GM19193 (cell line): ENCODE results near the gene PIGB.

ENCODE experiments used
- POLR2A ChIP-seq: IDR thresholded peaks from 4 replicates; pipeline ENCODE4 v1.6.1; 2011; ENCODE audit not compliant: insufficient read depth, insufficient read length; ENCODE audit errors: extremely low read depth

The PIGB gene

DNA sequence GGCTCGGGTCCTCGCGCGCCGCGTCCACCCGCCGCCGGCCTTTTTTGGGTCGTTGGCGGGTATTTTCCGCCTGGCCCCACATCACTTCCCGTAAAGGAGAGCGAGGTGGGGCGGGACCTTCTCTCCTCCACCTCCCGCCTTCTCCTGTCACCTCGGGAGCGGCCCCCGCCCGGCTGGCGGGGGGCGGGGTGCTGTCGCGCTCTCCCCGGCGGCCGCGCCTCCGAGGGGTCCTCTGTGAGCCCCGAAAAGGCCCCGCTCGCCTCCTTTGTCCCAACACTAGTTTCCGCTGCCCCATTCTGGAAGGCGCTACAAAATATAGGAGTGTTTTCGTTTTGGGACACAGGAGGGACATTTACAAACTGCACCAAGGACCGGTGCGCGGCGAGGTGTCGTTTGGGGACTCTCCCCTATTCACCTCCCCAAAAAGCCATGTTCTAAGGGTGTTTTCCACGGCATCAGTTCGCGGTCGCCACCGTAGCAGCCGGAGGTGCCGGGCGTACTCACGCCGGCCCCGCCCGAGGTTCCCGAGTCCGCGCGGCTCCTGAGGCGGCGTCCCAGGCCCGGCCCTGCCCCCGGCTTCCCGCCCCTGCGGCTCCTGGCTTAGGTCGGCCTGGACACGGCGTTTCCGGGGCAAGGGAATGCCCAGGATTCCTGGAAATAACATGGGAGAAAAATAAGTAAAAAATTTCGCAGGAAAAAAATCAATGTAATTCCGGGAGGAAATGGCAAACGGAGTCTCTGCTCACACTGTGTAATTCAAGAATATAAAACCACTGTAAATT lies 29.1 kb upstream of the PIGB start, which contains the start of gene RAB27A:
Gene RAB27A, minus strand, starts transcription at position 68 of the 782 bp plus-strand sequence. CDS start 54,879 bp downstream, outside the sequence.
- peak; percentile 21 for TF ChIP-seq POLR2A

DNA sequence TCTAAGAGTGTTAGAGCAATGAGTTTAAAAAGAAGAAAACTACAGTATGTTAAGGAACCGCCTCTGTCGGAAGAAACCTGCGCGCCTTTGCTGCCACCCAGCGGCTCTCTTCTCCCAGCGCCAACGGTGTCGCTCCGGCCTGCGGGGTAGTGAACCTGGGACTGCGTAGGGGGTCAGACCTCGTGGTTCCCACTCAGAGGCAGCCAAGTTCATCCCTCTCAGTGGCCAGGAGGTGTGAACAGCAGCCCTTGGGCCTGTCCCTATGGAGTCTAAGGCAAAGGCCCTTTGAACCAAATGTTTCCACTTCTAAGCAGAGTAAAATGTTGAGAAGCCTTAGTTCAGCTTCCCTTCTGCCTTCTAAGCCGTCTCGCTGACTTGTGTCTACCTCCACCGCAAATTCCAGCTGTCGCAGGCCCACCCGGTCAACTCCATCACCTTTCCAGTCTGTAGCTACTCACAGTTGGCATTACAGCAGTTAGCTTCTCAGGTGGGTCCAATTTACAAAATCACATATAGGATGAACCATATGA lies 28.4 kb upstream of the PIGB start:
- TF ChIP-seq POLR2A = no peak

DNA sequence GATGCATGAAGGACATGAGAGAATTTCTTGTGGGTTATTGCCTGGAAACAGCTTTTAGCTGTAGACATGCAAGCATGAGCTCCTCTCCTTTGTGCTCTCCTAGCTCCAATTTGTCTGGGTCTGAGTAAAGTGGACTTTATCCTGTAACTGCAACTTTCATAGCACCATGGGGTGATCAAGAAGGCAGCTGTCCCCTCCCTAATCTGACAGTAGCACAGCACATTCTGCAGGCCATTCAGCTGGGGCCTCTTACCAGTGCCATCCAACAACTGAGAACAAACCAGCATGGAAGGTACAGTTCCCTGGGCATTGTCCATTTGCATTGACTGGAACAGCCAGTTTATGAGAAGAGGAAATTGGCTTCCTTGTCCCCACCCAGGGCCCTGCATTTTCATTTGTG lies 21.7 kb upstream of the PIGB start:
- TF ChIP-seq POLR2A = no peak

DNA sequence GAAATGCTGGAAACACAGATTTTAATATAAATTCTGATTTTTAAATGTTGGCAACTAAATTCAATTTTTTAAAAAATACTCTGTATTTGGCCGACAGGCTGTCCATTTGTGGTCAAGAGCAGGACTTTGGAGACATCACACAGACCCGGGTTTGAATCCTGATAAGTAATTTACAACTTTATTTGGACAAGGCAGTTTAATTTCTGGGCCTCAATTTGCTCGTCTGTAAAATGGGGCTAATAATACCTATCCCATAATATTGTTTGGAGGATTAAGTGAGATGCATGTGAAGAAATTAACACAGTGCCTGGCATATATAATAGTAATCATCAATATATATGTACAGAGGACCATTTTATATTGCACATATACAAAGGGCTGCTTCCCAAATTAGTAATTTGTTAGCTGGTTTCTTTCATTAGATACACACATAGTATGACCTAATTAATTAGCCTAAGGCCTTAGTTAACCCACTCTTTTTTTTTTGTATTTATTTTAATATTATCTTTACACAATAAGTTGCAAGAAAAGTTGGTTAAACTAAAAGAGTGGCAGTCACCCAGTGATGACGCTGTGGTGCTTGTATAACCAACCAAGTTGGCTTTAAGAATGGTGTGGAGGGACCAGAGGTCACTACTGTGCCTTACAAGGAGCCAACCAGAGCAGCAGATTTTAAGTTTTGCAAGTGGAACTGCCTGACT lies 665 bp downstream of the PIGB start:
- no peak for TF ChIP-seq POLR2A

DNA sequence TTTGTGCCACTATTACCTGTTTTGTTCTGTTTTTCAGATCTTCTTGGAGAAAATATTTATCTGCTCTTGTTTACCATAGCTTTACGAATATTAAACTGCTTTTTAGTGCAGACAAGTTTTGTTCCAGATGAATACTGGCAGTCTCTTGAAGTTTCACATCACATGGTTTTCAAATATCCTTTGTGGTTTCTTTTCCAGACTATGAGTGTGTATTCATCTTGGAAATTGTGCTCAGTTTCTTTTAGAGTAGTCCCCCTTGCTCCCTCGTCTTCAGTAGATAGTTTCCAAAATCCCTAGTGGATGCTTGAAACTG lies 1.2 kb downstream of the PIGB start:
- TF ChIP-seq POLR2A = no peak

DNA sequence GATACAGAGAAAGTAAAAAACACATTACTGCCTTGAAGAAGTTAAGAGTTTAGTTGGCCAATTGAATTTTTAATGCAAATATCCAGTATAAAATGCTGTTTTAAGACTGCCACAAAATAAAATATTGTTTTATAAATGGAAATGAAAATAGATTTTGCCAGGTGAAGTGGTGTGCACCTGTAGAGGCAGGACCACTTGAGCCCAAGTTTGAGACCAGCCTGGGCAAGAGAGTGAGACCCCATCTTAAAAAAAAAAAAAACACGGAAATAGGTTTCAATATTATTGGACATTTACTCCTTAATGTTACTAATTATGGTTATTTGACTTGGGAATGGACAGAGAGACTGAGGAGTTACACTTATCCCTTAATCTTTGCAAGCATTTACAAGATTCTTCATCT lies 1.9 kb downstream of the PIGB start:
- no peak for TF ChIP-seq POLR2A

DNA sequence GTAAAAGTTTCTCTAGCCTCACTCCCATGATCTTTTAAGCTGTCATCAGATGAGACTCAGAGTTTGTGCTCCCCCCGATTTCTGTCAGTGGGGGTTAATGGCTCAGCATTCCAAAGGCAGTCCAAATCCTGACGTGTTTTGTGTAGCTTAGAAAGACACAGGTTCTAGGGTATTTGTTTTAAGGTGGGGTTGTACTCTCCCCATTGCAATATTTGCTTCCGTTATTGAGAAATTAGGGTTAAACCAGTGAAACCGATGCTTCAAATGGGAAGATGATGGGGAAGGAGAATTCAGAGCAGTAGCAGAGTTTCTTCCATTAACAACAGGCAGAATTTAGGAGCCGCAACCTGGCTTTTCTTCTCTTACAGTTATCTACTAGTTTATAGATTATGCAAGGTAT lies 3.4 kb downstream of the PIGB start:
- TF ChIP-seq POLR2A = no peak

DNA sequence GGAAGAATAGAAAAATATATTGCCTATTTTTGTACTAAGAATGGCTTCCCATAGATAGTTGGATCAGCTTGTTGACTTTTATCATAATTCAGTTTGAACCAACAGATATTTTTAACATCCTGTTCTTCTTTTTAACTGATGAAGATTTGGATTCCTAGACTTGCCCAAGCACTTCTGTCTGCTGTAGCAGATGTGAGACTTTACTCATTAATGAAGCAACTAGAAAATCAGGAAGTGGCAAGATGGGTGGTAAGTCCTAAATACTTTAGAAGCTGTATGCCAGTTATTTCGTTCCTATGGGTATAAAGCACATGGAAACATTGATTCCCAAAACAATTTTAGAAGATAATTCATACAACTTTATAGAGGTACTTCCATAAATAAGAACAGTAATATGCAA lies 8.4 kb downstream of the PIGB start:
- TF ChIP-seq POLR2A = no peak

DNA sequence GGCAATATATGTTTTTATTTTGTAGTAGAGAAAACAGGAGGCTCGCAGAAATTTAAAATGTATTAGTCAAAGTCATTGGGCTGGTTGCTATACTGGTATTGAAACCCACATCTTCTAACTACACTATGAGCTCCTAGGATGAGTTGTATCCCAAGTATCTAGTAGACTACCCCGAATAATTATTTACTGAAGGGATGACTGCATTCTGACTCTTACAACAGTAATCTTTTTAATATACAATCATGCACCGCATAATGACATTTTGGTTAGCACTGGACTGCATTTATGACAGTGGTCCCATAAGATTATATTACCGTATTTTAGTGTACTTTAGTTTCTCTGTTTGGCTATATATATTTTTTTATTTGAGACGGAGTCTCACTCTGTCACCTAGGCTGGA lies 15.3 kb downstream of the PIGB start:
- no peak for TF ChIP-seq POLR2A

DNA sequence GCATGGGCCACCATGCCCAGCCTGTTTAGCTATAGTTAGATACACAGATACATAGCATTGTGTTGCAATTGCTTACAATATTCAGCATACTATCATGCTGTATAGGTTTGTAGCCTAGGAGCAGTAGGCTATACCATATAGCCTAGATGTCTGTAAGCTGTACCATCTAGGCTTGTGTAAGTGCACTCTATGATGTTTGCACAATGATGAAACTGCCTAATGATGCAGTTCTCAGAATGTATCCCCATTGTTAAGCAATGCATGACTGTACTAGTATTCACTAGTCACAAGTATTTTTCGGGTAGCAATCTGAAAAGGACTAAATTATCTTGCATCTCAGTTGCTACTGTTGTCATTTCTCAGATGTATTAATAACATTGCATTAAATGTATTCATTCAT lies 16.0 kb downstream of the PIGB start:
- TF ChIP-seq POLR2A = no peak

DNA sequence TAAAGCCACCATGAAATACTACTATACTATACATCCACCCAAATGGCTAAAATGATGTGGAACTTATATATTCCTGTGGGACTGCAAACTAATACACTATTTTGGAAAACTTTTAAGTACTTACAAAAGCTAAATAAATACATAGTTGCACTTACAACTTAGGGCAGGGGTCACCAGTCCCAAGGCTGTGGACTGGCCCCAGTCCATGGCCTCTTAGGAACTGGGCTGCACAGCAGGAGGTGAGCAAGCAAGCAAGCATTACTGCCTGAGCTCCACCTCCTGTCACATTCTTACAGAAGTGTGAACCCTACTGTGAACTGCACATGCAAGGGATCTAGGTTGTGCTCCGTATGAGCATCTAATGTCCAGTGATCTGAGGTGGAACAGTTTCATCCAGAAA lies 18.1 kb downstream of the PIGB start:
- no peak for TF ChIP-seq POLR2A

DNA sequence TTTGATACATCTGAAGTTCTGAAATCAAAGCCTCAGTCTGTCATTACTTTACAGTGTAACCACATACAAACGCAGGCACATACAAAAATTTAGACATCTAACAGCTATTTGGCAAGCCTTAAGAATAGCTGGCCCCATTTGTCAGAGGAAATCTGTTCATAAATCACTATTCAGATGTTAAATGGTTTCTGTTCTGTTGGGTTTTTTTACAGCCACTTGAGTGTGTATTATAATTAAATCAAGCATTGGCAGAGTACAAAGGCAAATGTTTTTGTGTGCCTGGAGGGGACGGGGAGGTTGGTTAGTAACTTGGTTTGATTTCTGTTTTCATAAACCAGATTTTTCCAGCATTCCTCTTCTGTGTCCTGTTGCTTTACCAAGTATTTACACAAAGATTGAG lies 24.1 kb downstream of the PIGB start:
- no peak for TF ChIP-seq POLR2A

DNA sequence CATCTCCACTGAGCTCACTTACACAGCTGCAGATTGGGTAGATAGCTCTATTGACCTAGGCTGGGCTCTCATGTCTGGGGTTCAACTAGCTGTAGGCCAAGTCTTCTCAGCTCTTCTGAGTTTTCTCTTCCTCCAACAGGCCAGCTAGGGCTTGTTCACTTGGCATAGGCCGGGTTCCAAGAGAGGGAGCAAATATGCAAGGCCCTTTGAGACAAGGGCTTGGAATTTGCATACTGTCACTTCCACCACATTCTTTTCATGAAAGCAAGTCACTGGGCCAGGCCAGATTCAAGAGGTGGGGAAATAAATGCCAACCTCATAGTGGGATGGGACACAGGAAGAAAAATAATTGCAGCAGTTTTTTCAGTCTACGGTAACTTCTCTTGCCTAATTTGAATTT lies 25.2 kb downstream of the PIGB start:
- TF ChIP-seq POLR2A = no peak

DNA sequence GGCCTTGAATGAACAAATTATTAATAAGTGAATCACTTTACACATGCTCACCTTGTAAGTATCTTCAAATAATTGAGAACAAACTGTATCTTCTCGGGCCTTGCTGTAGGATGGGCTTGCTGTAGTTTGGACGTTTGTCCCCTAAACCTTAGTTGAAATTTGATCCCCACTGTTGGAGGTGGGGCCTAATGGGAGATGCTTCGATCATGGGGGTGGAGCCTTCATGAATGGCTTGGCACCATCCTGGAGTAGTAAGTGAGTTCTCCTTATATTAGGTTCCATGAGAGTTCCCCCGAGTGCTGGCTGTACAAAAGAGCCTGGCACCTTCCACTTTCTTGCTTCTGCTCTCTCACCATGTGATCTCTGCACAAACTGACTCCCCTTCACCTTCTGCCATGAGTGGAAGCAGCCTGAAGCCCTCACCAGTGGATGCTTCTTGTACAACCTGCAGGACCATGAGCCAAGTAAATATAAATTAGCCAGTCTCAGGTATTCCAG lies 29.3 kb downstream of the PIGB start:
- TF ChIP-seq POLR2A = no peak

DNA sequence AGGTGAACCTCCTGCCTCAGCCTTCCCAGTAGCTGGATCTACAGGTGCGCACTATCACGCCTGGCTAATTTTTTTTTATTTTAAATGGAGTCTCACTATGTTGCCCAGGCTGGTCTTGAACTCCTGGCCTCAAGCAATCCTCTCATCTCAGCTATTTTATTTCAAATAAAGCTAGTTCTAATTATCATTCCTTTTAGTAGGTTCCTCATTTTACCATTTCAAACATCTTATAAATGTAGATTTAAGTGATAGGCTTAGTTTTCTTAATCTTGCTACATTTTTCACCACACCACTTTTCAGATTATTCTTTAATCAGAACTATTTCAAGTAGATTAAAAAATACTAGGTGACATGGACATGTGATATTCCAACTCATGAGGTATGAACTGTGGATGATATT lies 30.3 kb downstream of the PIGB start:
- TF ChIP-seq POLR2A = no peak

DNA sequence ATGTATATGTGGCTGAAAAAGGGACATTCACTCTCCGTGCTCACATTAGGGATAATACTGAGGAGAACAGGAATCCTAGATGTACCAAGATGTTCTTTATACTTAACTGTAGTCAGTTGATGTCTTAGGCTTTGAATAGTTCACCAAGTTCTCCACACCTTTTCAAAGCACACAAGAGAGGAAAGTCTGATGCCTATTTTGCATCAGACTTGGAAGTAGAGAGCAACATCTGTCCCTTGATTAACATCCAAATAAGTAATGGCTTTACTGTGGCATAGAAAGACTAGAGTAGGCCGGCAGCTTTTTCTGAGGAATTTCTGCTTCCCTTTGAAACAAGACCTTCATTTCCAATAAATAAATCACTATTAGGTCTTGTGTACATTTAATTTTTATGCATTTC lies 34.0 kb downstream of the PIGB start:
- TF ChIP-seq POLR2A = no peak

DNA sequence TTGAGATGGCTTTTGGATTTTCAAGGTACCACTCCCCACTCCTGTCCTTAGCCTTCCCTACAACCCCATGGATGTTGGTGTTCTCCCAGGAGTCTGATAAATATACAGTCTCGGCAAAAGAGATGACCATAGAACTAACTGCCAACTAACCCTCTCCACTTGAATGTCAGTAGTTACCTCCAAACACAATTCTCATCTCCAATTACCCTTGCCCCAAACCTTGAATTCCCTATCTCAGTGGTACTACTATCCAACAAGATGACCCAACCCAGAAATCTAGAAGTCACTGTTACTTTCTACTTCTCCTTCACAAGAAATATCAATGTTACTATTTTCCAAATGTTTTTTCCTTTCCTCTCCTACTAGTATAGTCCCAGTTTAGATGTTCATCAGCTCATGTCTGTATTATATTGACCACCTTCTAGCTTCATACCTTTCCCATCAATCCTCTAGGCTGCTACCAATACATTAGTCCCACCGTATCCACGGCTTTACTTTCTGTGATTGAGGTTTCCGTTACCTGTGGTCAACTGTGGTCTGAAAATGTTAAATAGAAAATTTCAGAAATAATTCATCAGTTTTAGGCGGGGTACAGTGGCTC lies 38.1 kb downstream of the PIGB start:
- no peak for TF ChIP-seq POLR2A

DNA sequence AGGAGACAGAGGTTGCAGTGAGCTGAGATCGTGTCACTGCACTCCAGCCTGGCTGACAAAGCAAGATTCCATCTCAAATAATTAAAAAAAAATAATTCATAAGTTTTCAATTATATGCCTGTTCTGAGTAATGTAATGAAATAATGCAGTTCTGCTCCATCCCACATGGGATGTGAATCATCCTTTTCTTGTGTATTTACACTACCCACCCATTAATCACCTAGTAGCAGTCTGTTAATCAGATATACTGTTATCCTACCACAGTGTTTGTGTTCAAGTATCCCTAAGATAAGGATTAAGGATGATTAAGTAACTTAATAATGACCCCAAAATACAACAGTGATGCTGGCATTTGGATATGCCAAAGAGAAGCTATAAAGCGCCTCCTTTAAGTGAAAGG lies 38.8 kb downstream of the PIGB start:
- TF ChIP-seq POLR2A = no peak
